Mesendoderm (in vitro differentiated cells): ENCODE data around the gene FNDC3A.

ENCODE experiments used
- DNase-seq: peaks from one replicate; pipeline ENCODE4 v3.0.0; 2013
- H2AK5ac ChIP-seq: 2 replicates; pipeline ENCODE4 v1.6.1; 2013; ENCODE audit warnings: low read length, inconsistent platforms
- H2BK120ac ChIP-seq: 2 replicates; pipeline ENCODE4 v1.6.1; 2013; ENCODE audit warnings: low read depth, mild to moderate bottlenecking, low read length, moderate library complexity, mixed read lengths
- H2BK15ac ChIP-seq: replicated peaks from 2 replicates; pipeline ENCODE4 v1.6.1; 2013; ENCODE audit warnings: low read depth, mild to moderate bottlenecking, moderate library complexity
- H2BK5ac ChIP-seq: 2 replicates; pipeline ENCODE4 v1.6.1; 2013; ENCODE audit warnings: low read length, inconsistent platforms
- H3K18ac ChIP-seq: 2 replicates; pipeline ENCODE4 v1.6.1; 2013; ENCODE audit warnings: mild to moderate bottlenecking, low read length, mixed read lengths
- H3K23ac ChIP-seq: one replicate; pipeline ENCODE4 v1.6.1; 2013; ENCODE audit warnings: low read length
- H3K27ac ChIP-seq: 2 replicates; pipeline ENCODE4 v1.5.1; 2013; ENCODE audit warnings: low read depth, mild to moderate bottlenecking, inconsistent platforms, low read length, moderate library complexity
- H3K27me3 ChIP-seq: 2 replicates; pipeline ENCODE4 v1.6.1; 2013; ENCODE audit warnings: low read length, control low read depth, mild to moderate bottlenecking, inconsistent platforms; ENCODE audit not compliant: insufficient read depth, poor library complexity
- H3K36me3 ChIP-seq: 2 replicates; pipeline ENCODE4 v1.6.1; 2013; ENCODE audit warnings: low read length, inconsistent platforms; ENCODE audit not compliant: control insufficient read depth, insufficient read depth
- H3K4ac ChIP-seq: one replicate; pipeline ENCODE4 v1.6.1; 2013; ENCODE audit warnings: low read depth, mild to moderate bottlenecking, low read length, moderate library complexity
- H3K4me1 ChIP-seq: 2 replicates; pipeline ENCODE4 v1.6.1; 2013; ENCODE audit warnings: low read depth, low read length, inconsistent platforms; ENCODE audit not compliant: control insufficient read depth
- H3K4me2 ChIP-seq: 2 replicates; pipeline ENCODE4 v1.6.1; 2013; ENCODE audit warnings: low read length
- H3K4me3 ChIP-seq: 2 replicates; pipeline ENCODE4 v1.5.1; 2013; ENCODE audit warnings: mild to moderate bottlenecking, low read length
- H3K56ac ChIP-seq: one replicate; pipeline ENCODE4 v1.6.1; 2013; ENCODE audit warnings: low read length
- H3K79me1 ChIP-seq: 2 replicates; pipeline ENCODE4 v1.6.1; 2013; ENCODE audit warnings: low read length, inconsistent platforms
- H3K79me2 ChIP-seq: 2 replicates; pipeline ENCODE4 v1.6.1; 2013; ENCODE audit warnings: mild to moderate bottlenecking, low read length; ENCODE audit not compliant: control insufficient read depth, insufficient read depth
- H3K9ac ChIP-seq: 2 replicates; pipeline ENCODE4 v1.6.1; 2013; ENCODE audit warnings: low read length, inconsistent platforms
- H4K5ac ChIP-seq: one replicate; pipeline ENCODE4 v1.6.1; 2013; ENCODE audit warnings: low read length
- H4K8ac ChIP-seq: one replicate; pipeline ENCODE4 v1.6.1; 2013; ENCODE audit warnings: low read depth, mild to moderate bottlenecking, control low read depth, low read length, moderate library complexity
- WGBS: extraction: QIAGEN DNeasy Blood & Tissue Kit; methylation state at CpG from one replicate; pipeline ENCODE4 v1.1.7; 2013; ENCODE audit warnings: low lambda C conversion rate, missing lambda C conversion rate; ENCODE audit not compliant: insufficient coverage; ENCODE audit errors: extremely low coverage; 5-methylcytosine and 5-hydroxymethylcytosine counted together

The FNDC3A gene

GRCh38 chr13:49030213-49030612 lies 54.5 kb downstream of the FNDC3A start:
- Histone ChIP-seq H3K36me3 (no peaks in the 10 kb centered on the region), H2BK120ac (no peak overlapping the region), H3K4me2 (no peak overlapping the region), H3K79me2 (no peaks in the 10 kb centered on the region), H2BK5ac (no peak overlapping the region), H3K27me3 (no peaks in the 10 kb centered on the region), H3K4ac (no peak overlapping the region), H3K4me3 (no peak overlapping the region), H3K56ac (no peak overlapping the region), H3K79me1 (no peaks in the 10 kb centered on the region), H2AK5ac (no peak overlapping the region), H4K5ac (no peak overlapping the region), H3K27ac (no peak overlapping the region), H2BK15ac (no peak overlapping the region), H3K18ac (no peak overlapping the region), H4K8ac (no peak overlapping the region), H3K23ac (no peak overlapping the region), H3K9ac (no peak overlapping the region), H3K4me1 (no peaks in the 10 kb centered on the region)
- DNase-seq: peak; percentile 14
- WGBS: no CpG with 5 or more reads among the region's 2 CpGs

DNA sequence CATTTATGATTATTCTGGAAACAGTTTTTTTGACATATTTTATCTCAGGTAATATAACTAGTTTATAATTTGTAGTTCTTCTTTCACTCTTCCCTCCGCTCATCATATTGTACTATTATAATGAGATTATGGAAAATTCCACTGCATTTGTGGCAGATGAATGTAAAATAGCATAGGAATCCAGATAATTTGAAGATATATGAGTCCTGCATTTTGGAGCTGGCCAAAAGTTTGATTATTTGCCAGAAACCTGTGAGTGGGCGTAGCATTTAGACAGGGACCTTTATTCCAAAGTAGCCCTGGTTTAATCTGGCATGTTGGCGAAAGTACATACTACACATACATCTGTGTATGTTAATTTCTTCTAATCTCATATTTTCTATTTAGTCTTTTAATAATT lies 65.2 kb downstream of the FNDC3A start:
- no peak overlapping the region for H2BK120ac ChIP-seq
- no peaks in the 10 kb centered on the region for H3K27me3 ChIP-seq
- H3K18ac ChIP-seq: no peak overlapping the region
- no peak overlapping the region for H3K56ac ChIP-seq
- WGBS: no CpG with 5 or more reads among the region's 3 CpGs
- H3K4ac ChIP-seq: no peak overlapping the region
- no peak overlapping the region for H3K4me3 ChIP-seq
- H2BK15ac ChIP-seq: no peak overlapping the region
- no peak for DNase-seq
- H4K5ac ChIP-seq: no peak overlapping the region
- no peak overlapping the region for H3K9ac ChIP-seq
- no peak overlapping the region for H3K23ac ChIP-seq
- H3K79me1 ChIP-seq: no peaks in the 10 kb centered on the region
- H4K8ac ChIP-seq: no peak overlapping the region
- H2BK5ac ChIP-seq: no peak overlapping the region
- H3K4me2 ChIP-seq: no peak overlapping the region
- H3K27ac ChIP-seq: no peak overlapping the region
- H3K79me2 ChIP-seq: no peaks in the 10 kb centered on the region
- H3K4me1 ChIP-seq: no peaks in the 10 kb centered on the region
- no peaks in the 10 kb centered on the region for H3K36me3 ChIP-seq
- no peak overlapping the region for H2AK5ac ChIP-seq

DNA sequence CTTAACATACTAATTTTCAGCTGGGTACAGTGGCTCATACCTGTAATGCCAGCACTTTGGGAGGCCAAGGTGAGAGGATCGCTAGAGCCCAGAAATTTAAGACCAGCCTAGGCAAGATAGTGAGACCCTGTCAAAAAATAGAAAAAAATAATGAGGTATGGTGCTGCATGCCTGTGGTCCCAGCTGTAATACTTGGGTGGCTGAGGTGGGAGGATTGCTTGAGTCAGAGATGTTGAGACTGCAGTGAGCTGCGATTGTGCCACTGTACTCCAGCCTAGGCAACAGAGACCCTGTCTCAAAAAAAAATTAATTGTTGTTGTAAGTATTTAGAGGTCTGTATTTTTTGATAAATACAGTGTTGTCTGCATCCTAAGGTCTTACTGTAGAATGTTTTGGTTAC lies 66.8 kb downstream of the FNDC3A start:
- H4K5ac ChIP-seq: no peak overlapping the region
- no peak overlapping the region for H3K4ac ChIP-seq
- H3K4me1 ChIP-seq: no peaks in the 10 kb centered on the region
- no peak overlapping the region for H3K27ac ChIP-seq
- H3K23ac ChIP-seq: no peak overlapping the region
- no peak overlapping the region for H3K4me2 ChIP-seq
- no CpG with 5 or more reads among the region's 2 CpGs for WGBS
- no peak overlapping the region for H3K4me3 ChIP-seq
- no peak overlapping the region for H3K9ac ChIP-seq
- H3K79me1 ChIP-seq: no peaks in the 10 kb centered on the region
- H2BK5ac ChIP-seq: no peak overlapping the region
- H2BK120ac ChIP-seq: no peak overlapping the region
- H3K56ac ChIP-seq: no peak overlapping the region
- no peak overlapping the region for H3K18ac ChIP-seq
- H2AK5ac ChIP-seq: no peak overlapping the region
- no peak overlapping the region for H4K8ac ChIP-seq
- H3K79me2 ChIP-seq: no peaks in the 10 kb centered on the region
- H3K27me3 ChIP-seq: no peaks in the 10 kb centered on the region
- no peak overlapping the region for H2BK15ac ChIP-seq
- no peaks in the 10 kb centered on the region for H3K36me3 ChIP-seq
- DNase-seq: no peak

- WGBS: no CpG with 5 or more reads among the region's 3 CpGs
- Histone ChIP-seq H4K8ac (no peak overlapping the region), H3K4me3 (no peak overlapping the region), H3K79me1 (no peaks in the 10 kb centered on the region), H3K4me2 (no peak overlapping the region), H3K4ac (no peak overlapping the region), H3K27me3 (no peaks in the 10 kb centered on the region), H2BK5ac (no peak overlapping the region), H2BK15ac (no peak overlapping the region), H3K23ac (no peak overlapping the region), H3K36me3 (no peaks in the 10 kb centered on the region), H3K18ac (no peak overlapping the region), H3K79me2 (no peaks in the 10 kb centered on the region), H3K4me1 (no peaks in the 10 kb centered on the region), H2AK5ac (no peak overlapping the region), H4K5ac (no peak overlapping the region), H3K9ac (no peak overlapping the region), H3K27ac (no peak overlapping the region), H2BK120ac (no peak overlapping the region), H3K56ac (no peak overlapping the region)
- DNase-seq: no peak
These were observed 68.3 kb downstream of the FNDC3A start for GRCh38 chr13:49044008-49044407.

GRCh38 chr13:49044836-49045235 lies 69.1 kb downstream of the FNDC3A start:
- WGBS: no CpG with 5 or more reads among the region's 2 CpGs
- H4K8ac ChIP-seq: no peak overlapping the region
- H3K27me3 ChIP-seq: no peaks in the 10 kb centered on the region
- DNase-seq: no peak
- no peak overlapping the region for H3K27ac ChIP-seq
- H2BK15ac ChIP-seq: no peak overlapping the region
- H2AK5ac ChIP-seq: no peak overlapping the region
- H3K4me1 ChIP-seq: no peaks in the 10 kb centered on the region
- no peak overlapping the region for H3K4ac ChIP-seq
- no peak overlapping the region for H3K4me3 ChIP-seq
- H3K36me3 ChIP-seq: no peaks in the 10 kb centered on the region
- no peak overlapping the region for H4K5ac ChIP-seq
- no peak overlapping the region for H3K56ac ChIP-seq
- no peak overlapping the region for H3K23ac ChIP-seq
- H2BK120ac ChIP-seq: no peak overlapping the region
- H3K79me2 ChIP-seq: no peaks in the 10 kb centered on the region
- H2BK5ac ChIP-seq: no peak overlapping the region
- no peak overlapping the region for H3K4me2 ChIP-seq
- H3K9ac ChIP-seq: no peak overlapping the region
- H3K79me1 ChIP-seq: no peaks in the 10 kb centered on the region
- no peak overlapping the region for H3K18ac ChIP-seq

- no peak overlapping the region for H3K4ac ChIP-seq
- H3K4me3 ChIP-seq: no peak overlapping the region
- H3K4me2 ChIP-seq: no peak overlapping the region
- DNase-seq: no peak
- no peaks in the 10 kb centered on the region for H3K79me1 ChIP-seq
- WGBS: no CpG with 5 or more reads among the region's 2 CpGs
- no peak overlapping the region for H4K8ac ChIP-seq
- H2AK5ac ChIP-seq: no peak overlapping the region
- no peak overlapping the region for H2BK120ac ChIP-seq
- no peak overlapping the region for H3K56ac ChIP-seq
- H3K9ac ChIP-seq: no peak overlapping the region
- no peak overlapping the region for H2BK15ac ChIP-seq
- no peak overlapping the region for H2BK5ac ChIP-seq
- H3K36me3 ChIP-seq: no peaks in the 10 kb centered on the region
- H3K4me1 ChIP-seq: no peaks in the 10 kb centered on the region
- H3K79me2 ChIP-seq: no peaks in the 10 kb centered on the region
- no peak overlapping the region for H4K5ac ChIP-seq
- H3K27ac ChIP-seq: no peak overlapping the region
- no peak overlapping the region for H3K18ac ChIP-seq
- H3K23ac ChIP-seq: no peak overlapping the region
- no peaks in the 10 kb centered on the region for H3K27me3 ChIP-seq
These were observed 70.3 kb downstream of the FNDC3A start for GRCh38 chr13:49046002-49046401.
